Superior temporal gyrus (tissue), 1 donor: ENCODE results near the gene BAG3.
A peak's percentile ranks its signal among the peaks of the same experiment; 100 is the strongest.

Experiments
- DNase-seq: peaks from one replicate; pipeline ENCODE4 v3.0.0-alpha.2; 2016; ENCODE audit errors: extremely low spot score

Gene BAG3

GRCh38 chr10:119667562-119668328 lies 16.6 kb downstream of the BAG3 start:
- no peak for DNase-seq

GRCh38 chr10:119668461-119668860 lies 17.3 kb downstream of the BAG3 start:
- DNase-seq = no peak

GRCh38 chr10:119669331-119669730 lies 18.2 kb downstream of the BAG3 start:
- no peak for DNase-seq

GRCh38 chr10:119669975-119670640 lies 18.9 kb downstream of the BAG3 start:
- DNase-seq = no peak

GRCh38 chr10:119670717-119671116 lies 19.5 kb downstream of the BAG3 start:
- no peak for DNase-seq

- DNase-seq = no peak
Measured at GRCh38 chr10:119671381-119671780, 20.2 kb downstream of the BAG3 start.

GRCh38 chr10:119672291-119672690 lies 21.1 kb downstream of the BAG3 start:
- DNase-seq = no peak

GRCh38 chr10:119673271-119673670 lies 22.1 kb downstream of the BAG3 start:
- no peak for DNase-seq

- no peak for DNase-seq
Measured at GRCh38 chr10:119675483-119676170, 24.4 kb downstream of the BAG3 start.

GRCh38 chr10:119677126-119677525 lies 25.9 kb downstream of the BAG3 start:
- DNase-seq = no peak

- no peak for DNase-seq
Measured at GRCh38 chr10:119677904-119678755, 26.9 kb downstream of the BAG3 start.

- DNase-seq = no peak
Measured at GRCh38 chr10:119679480-119679829, 28.3 kb downstream of the BAG3 start.

- DNase-seq = no peak
Measured at GRCh38 chr10:119680050-119680449, 28.9 kb downstream of the BAG3 start.

- DNase-seq = no peak
Measured at GRCh38 chr10:119680650-119681081, 29.5 kb downstream of the BAG3 start.

GRCh38 chr10:119686465-119687191 lies 35.4 kb downstream of the BAG3 start:
- DNase-seq = peak; percentile 87

GRCh38 chr10:119687192-119688032 lies 36.2 kb downstream of the BAG3 start:
- DNase-seq = peak; percentile 34

GRCh38 chr10:119688033-119688508 lies 36.9 kb downstream of the BAG3 start:
- DNase-seq = no peak

GRCh38 chr10:119689016-119689580 lies 37.9 kb downstream of the BAG3 start:
- DNase-seq = no peak

GRCh38 chr10:119691726-119692125 lies 40.5 kb downstream of the BAG3 start:
- DNase-seq = no peak
